Stimulated activated effector memory CD8-positive, alpha-beta T cell treated with anti-CD3 and anti-CD28 coated beads, Interleukin-12 subunit alpha, Interleukin-12 subunit beta, amount 100 ng/mL, for 72 hours (primary cell): ENCODE data around the gene COL23A1.
"Not testable (repeated sequence)": the region's sequence is repeated elsewhere in the genome, so short reads cannot be mapped to it uniquely, and the experiment has no call there.

Source experiments
- ATAC-seq: fragments of 150-1000 bp; cut with Tn5 transposase; 2 replicates; pipeline ENCODE4 v1.10.0; 2021
- DNase-seq, 2 donors: peaks; one replicate each; pipeline ENCODE4 v3.0.0; 2021 to 2022; ENCODE audit warnings: low spot score in 2 of 2
- H3K27ac Mint-ChIP-seq: one replicate; pipeline ENCODE4 v1.8.0; 2022; ENCODE audit warnings: mild to moderate bottlenecking, mixed read lengths
- H3K36me3 Mint-ChIP-seq: one replicate; pipeline ENCODE4 v1.8.0; 2022; ENCODE audit warnings: mild to moderate bottlenecking, mixed read lengths
- H3K4me1 Mint-ChIP-seq: one replicate; pipeline ENCODE4 v1.8.0; 2022; ENCODE audit warnings: mixed read lengths
- H3K4me3 Mint-ChIP-seq: one replicate; pipeline ENCODE4 v1.8.0; 2022; ENCODE audit warnings: mild to moderate bottlenecking, mixed read lengths
- H3K9me3 Mint-ChIP-seq: one replicate; pipeline ENCODE4 v1.8.0; 2022; ENCODE audit warnings: mixed read lengths

The COL23A1 gene

DNA sequence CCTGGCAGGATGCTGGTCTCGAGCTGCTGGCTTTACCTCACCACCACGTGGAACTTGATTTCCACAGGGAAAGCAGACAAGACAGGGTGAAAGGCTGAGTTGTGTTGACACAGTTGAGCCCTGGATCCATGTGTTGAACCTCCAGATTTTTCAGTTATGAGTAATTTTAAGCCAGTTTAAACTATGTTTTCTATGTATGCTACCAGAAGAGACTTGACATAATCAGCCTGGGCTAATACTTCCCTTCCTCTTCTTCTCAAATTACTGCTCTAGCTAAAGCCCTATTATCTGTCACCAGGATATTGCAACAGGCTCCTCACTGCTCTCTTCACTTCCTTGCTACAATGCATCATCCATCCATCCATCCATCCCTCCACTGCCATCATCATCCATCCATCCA, 345.6 kb downstream of the COL23A1 start:
- H3K27ac Mint-ChIP-seq = no peak overlapping the region
- peaks cover 15% of the 10 kb centered on the region for H3K36me3 Mint-ChIP-seq
- H3K4me3 Mint-ChIP-seq = no peak overlapping the region
- no peaks in the 10 kb centered on the region for H3K9me3 Mint-ChIP-seq
- DNase-seq = no peak
- H3K4me1 Mint-ChIP-seq = peaks cover 53% of the 10 kb centered on the region
- ATAC-seq = no peak

GRCh38 chr5:178242416-178242815, 347.8 kb downstream of the COL23A1 start:
- Mint-ChIP-seq H3K36me3 (peaks cover 11% of the 10 kb centered on the region), H3K27ac (peak overlapping the region; percentile 90), H3K4me3 (peak overlapping the region; percentile 74), H3K9me3 (no peaks in the 10 kb centered on the region), H3K4me1 (peaks cover 56% of the 10 kb centered on the region)
- DNase-seq (no peak), ATAC-seq (no peak)

- H3K27ac Mint-ChIP-seq = peak overlapping the region; percentile 97
- peaks cover 11% of the 10 kb centered on the region for H3K36me3 Mint-ChIP-seq
- no peaks in the 10 kb centered on the region for H3K9me3 Mint-ChIP-seq
- H3K4me3 Mint-ChIP-seq = peak overlapping the region; percentile 74
- H3K4me1 Mint-ChIP-seq = peaks cover 58% of the 10 kb centered on the region
- ATAC-seq (peak; percentile 5), DNase-seq (no peak)
These were observed 348.4 kb downstream of the COL23A1 start for GRCh38 chr5:178241688-178242231.

- H3K36me3 Mint-ChIP-seq = peaks cover 9% of the 10 kb centered on the region
- peak overlapping the region; percentile 74 for H3K4me3 Mint-ChIP-seq
- no peaks in the 10 kb centered on the region for H3K9me3 Mint-ChIP-seq
- ATAC-seq (peak; percentile 31), DNase-seq (peak in 1 of 2 donors; percentile 67)
- H3K27ac Mint-ChIP-seq = peak overlapping the region; percentile 97
- peaks cover 60% of the 10 kb centered on the region for H3K4me1 Mint-ChIP-seq
These were observed 348.9 kb downstream of the COL23A1 start for GRCh38 chr5:178241231-178241663.

- DNase-seq (no peak), ATAC-seq (no peak)
- Mint-ChIP-seq H3K36me3 (peaks cover 5% of the 10 kb centered on the region), H3K4me3 (peak overlapping the region; percentile 74), H3K27ac (peak overlapping the region; percentile 97), H3K4me1 (peaks cover 61% of the 10 kb centered on the region), H3K9me3 (no peaks in the 10 kb centered on the region)
These were observed 349.4 kb downstream of the COL23A1 start for GRCh38 chr5:178240766-178241165.

GRCh38 chr5:178240341-178240741, 349.9 kb downstream of the COL23A1 start:
- no peak for DNase-seq
- H3K4me3 Mint-ChIP-seq = peak overlapping the region; percentile 74
- peaks cover 5% of the 10 kb centered on the region for H3K36me3 Mint-ChIP-seq
- H3K27ac Mint-ChIP-seq = peak overlapping the region; percentile 97
- H3K4me1 Mint-ChIP-seq = peaks cover 65% of the 10 kb centered on the region
- ATAC-seq = no peak
- no peaks in the 10 kb centered on the region for H3K9me3 Mint-ChIP-seq

DNA sequence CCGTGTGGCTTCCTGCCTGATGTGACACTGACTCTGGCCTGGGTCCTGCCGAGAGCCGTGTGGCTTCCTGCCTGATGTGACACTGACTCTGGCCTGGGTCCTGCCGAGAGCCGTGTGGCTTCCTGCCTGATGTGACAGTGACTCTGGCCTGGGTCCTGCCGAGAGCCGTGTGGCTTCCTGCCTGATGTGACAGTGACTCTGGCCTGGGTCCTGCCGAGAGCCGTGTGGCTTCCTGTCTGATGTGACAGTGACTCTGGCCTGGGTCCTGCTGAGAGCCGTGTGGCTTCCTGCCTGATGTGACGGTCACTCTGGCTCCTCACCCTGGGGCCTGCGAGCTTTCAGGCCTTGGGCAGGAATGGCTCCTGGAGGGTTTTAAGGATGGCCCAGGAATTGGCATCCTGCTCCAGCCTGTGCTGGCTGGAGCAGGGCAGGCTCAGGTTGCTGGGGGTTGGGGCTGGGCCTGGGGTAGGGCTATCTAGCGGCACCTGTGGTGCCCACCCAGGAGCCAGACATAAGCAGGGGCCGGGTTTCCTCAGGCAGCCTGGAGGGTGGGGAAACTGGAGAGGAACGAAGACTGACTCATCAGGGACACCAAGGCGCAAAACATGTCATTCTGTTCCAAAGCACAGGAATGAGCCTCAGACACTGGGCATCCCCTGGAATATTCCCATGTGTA, 350.4 kb downstream of the COL23A1 start:
- H3K4me1 Mint-ChIP-seq = peaks cover 71% of the 10 kb centered on the region

GRCh38 chr5:178238711-178239592, 351.2 kb downstream of the COL23A1 start:
- no peaks in the 10 kb centered on the region for H3K9me3 Mint-ChIP-seq
- DNase-seq = peak in 1 of 2 donors; percentile 79
- peak overlapping the region; percentile 74 for H3K4me3 Mint-ChIP-seq
- ATAC-seq = peak; percentile 82
- H3K36me3 Mint-ChIP-seq = peaks cover 5% of the 10 kb centered on the region
- peaks cover 75% of the 10 kb centered on the region for H3K4me1 Mint-ChIP-seq
- H3K27ac Mint-ChIP-seq = peak overlapping the region; percentile 97

More for the DNA sequence above, 350.4 kb downstream of the COL23A1 start:
- Mint-ChIP-seq H3K27ac (peak overlapping the region; percentile 97), H3K4me3 (peak overlapping the region; percentile 74)
- not testable (repeated sequence) for ATAC-seq, H3K9me3 Mint-ChIP-seq, H3K36me3 Mint-ChIP-seq
- DNase-seq = peak in 1 of 2 donors; percentile 74

DNA sequence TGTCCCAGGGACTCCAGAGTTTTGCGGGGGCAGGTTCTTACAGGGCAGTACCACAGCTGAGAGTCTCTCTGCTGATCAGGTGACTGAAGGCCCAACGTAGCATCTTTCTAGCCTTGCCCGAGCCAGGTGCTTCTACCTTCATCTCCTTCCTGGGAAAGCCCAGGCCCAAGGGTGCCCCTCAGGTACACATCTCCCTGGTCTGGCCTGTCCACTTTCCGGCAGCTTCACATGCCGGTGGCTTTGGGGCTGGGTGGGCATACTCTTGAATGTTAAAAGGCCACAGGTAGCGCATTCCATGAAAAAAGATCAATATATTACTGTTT, 351.9 kb downstream of the COL23A1 start:
- Mint-ChIP-seq H3K27ac (peak overlapping the region; percentile 97), H3K4me1 (peaks cover 75% of the 10 kb centered on the region)
- ATAC-seq = no peak

DNA sequence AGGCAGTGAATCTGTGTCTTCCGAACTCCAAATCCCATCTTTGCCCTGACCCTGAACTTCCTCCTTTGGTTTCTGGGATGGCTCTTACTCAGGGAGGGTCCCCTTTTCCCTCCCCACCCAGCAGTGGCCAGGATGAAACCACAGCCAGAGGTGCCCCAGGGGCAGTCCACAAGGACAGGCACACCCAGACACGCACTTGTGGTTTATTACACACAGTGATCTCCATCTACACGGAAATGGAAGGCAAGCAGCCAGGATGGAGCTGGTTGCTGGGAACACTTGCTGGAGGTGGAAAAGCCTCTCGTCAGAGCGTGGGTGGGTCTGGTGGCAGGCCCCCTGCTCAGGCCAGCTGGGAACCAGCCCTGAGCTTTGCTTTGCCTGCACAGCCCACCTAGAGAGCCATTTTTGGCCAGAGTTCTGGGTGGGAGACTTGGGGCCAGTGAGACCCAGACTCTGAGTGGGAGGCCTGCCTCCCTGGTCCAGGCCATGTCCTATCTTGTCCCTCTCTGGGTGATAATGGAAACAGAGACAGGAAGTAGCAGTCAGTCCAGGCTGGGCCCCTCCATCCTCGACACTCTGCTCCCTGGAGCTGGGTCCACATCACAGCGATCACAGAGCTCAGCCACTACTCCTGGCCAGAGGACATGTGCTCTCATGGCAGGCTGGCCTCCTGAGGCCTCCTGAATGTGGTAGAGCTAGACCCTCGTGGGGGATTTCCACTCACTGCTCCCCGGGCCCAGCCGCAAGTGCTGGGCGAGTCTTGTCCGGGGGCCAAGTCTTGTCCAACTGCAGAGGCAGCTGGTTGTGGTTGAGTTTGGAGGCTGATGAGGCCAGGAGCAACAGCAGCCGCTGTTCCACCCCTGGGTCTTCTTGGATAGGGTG, 352.5 kb downstream of the COL23A1 start:
- Mint-ChIP-seq H3K27ac (peak overlapping the region; percentile 97), H3K4me1 (peaks cover 75% of the 10 kb centered on the region), H3K4me3 (peak overlapping the region; percentile 74), H3K36me3 (peaks cover 5% of the 10 kb centered on the region), H3K9me3 (no peaks in the 10 kb centered on the region)
- DNase-seq = no peak
- no peak for ATAC-seq

More for the DNA sequence above, 351.9 kb downstream of the COL23A1 start:
- no peak for DNase-seq
- peak overlapping the region; percentile 74 for H3K4me3 Mint-ChIP-seq
- H3K36me3 Mint-ChIP-seq = peaks cover 5% of the 10 kb centered on the region
- H3K9me3 Mint-ChIP-seq = no peaks in the 10 kb centered on the region

- H3K4me3 Mint-ChIP-seq = peak overlapping the region; percentile 10
- ATAC-seq (no peak), DNase-seq (no peak)
- peaks cover 69% of the 10 kb centered on the region for H3K4me1 Mint-ChIP-seq
- H3K9me3 Mint-ChIP-seq = no peaks in the 10 kb centered on the region
- peaks cover 9% of the 10 kb centered on the region for H3K36me3 Mint-ChIP-seq
- H3K27ac Mint-ChIP-seq = peak overlapping the region; percentile 97
These were observed 353.5 kb downstream of the COL23A1 start for GRCh38 chr5:178236679-178237078.

- no peak for ATAC-seq
- peaks cover 69% of the 10 kb centered on the region for H3K4me1 Mint-ChIP-seq
- H3K27ac Mint-ChIP-seq = no peak overlapping the region
- no peak for DNase-seq
- no peak overlapping the region for H3K4me3 Mint-ChIP-seq
- H3K9me3 Mint-ChIP-seq = no peaks in the 10 kb centered on the region
- peaks cover 15% of the 10 kb centered on the region for H3K36me3 Mint-ChIP-seq
These were observed 354.1 kb downstream of the COL23A1 start for GRCh38 chr5:178236126-178236525.

GRCh38 chr5:178235588-178235974, 354.6 kb downstream of the COL23A1 start:
- Mint-ChIP-seq H3K4me1 (peaks cover 69% of the 10 kb centered on the region), H3K9me3 (no peaks in the 10 kb centered on the region), H3K4me3 (no peak overlapping the region), H3K27ac (no peak overlapping the region), H3K36me3 (peaks cover 20% of the 10 kb centered on the region)
- no peak for DNase-seq
- no peak for ATAC-seq

DNA sequence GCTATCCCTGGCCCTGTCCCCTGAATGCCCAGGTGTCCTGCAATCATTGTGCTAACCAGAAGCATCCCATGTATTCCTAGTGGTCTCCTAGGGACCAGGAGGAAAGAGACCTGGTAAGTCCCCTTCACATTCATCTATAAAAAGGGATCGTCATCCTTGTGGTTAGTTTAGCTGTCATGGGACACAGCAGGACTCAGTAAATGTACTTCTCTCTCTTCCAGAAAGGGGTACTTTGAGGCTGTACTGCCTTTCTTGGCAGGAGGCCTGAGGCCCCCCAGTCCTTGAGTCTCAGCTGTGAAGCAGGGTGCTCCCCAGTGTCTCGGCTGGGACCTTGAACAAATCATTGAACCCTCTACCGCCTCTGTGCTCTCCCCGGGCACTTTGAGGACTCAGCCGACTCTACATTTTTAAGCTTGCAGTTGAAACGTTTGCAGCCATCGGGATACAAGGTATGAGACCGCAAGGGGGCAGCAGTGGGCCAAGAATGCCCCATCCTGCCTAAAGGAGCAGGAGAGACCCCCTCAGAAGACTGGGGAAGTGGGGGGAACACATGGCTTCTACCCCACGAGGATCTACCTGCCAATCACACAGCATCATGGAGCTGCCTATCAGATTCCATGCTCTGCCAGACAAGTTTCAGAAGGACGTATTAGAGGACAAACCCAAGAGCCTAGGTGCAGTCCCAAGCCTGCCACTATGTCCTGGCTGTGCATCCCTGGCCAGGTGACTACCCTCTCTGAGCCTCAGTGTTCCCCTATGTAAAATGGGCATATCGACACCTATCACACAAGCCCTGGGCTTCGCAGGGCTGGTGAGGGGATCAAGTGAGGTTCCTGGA, 355.2 kb downstream of the COL23A1 start:
- no peaks in the 10 kb centered on the region for H3K9me3 Mint-ChIP-seq
- peaks cover 24% of the 10 kb centered on the region for H3K36me3 Mint-ChIP-seq
- peak overlapping the region; percentile 13 for H3K4me3 Mint-ChIP-seq
- peak overlapping the region; percentile 63 for H3K27ac Mint-ChIP-seq
- ATAC-seq (no peak), DNase-seq (peak; percentile 78 to 92)
- peaks cover 69% of the 10 kb centered on the region for H3K4me1 Mint-ChIP-seq
